Tibial nerve (tissue), 4 donors: ENCODE measurements around the gene ANXA2. TPM values are rescaled to one million over a fixed set of nuclear protein-coding genes. Genes with fewer than 3 reads are reported as not detected.

Experiments
- DNase-seq, 2 donors: peaks; one replicate each; pipeline ENCODE4 v3.0.0-alpha.2; 2019; ENCODE audit warnings: low spot score in 2 of 2
- H3K27ac ChIP-seq, 4 donors: fragments of 200-600 bp; sonication (generic) in 3 of 4; one replicate each; pipeline ENCODE4 v1.5.1; 2017 to 2019; ENCODE audit warnings: mild to moderate bottlenecking in 1 of 4
- H3K27me3 ChIP-seq, 2 donors: fragments of 200-600 bp; sonication (generic) in 1 of 2; one replicate each; pipeline versions ENCODE4 v1.5.1 to v1.6.0; 2017 to 2019
- H3K36me3 ChIP-seq, 3 donors: fragments of 200-600 bp; sonication (generic); one replicate each; pipeline ENCODE4 v1.5.1; 2018 to 2019
- H3K4me1 ChIP-seq, 4 donors: fragments of 200-600 bp; sonication (generic) in 3 of 4; one replicate each; pipeline ENCODE4 v1.5.1; 2017 to 2019
- H3K4me3 ChIP-seq, 4 donors: fragments of 200-600 bp; sonication (generic) in 3 of 4; one replicate each; pipeline ENCODE4 v1.5.1; 2017 to 2019; ENCODE audit warnings: mild to moderate bottlenecking in 1 of 4, moderate library complexity in 1 of 4
- H3K9me3 ChIP-seq, 4 donors: fragments of 200-600 bp; sonication (generic) in 3 of 4; one replicate each; pipeline ENCODE4 v1.5.1; 2017 to 2019
- CTCF ChIP-seq, 5 experiments: fragments of 200-600 bp in 3 of 5; fragments of 450-650 bp in 2 of 5; sonication (generic) in 3 of 5; IDR thresholded peaks; one replicate each; pipeline ENCODE4 v1.5.1; 2016 to 2019; ENCODE audit warnings: antibody characterized with exemption in 5 of 5, mild to moderate bottlenecking in 3 of 5, moderate library complexity in 2 of 5
- EP300 ChIP-seq, 2 donors: sonication (generic); formaldehyde crosslinking; IDR thresholded peaks; one replicate each; pipeline ENCODE4 v1.6.1; 2017; ENCODE audit warnings: antibody characterized with exemption in 2 of 2, mild to moderate bottlenecking in 1 of 2
- POLR2A ChIP-seq, 2 donors: fragments of 450-650 bp; IDR thresholded peaks; one replicate each; pipeline ENCODE4 v1.6.1; 2017; ENCODE audit warnings: antibody characterized with exemption in 2 of 2, mild to moderate bottlenecking in 2 of 2, moderate library complexity in 2 of 2
- WGBS, 2 donors: methylation state at CpG; one replicate each; pipeline ENCODE4 v1.1.5; 2018; 5-methylcytosine and 5-hydroxymethylcytosine counted together
- total RNA-seq, 4 donors: library from RNA; depleted of rRNA; stranded (reverse); fragments of >200 nt; gene quantifications; one replicate each; pipeline ENCODE4 v1.1.0, GENCODE V29; 2016

Gene ANXA2
- total RNA-seq, 4 donors from 2014 or later: 747 to 1,181 (median 1,009) TPM

GRCh38 chr15:60358935-60359682 is 38.7 kb downstream of the ANXA2 start:
- no peak for DNase-seq
- Histone ChIP-seq H3K27ac (peak overlapping the region in 2 of 4 donors; percentile 63 to 71), H3K27me3 (no peaks in the 10 kb centered on the region), H3K9me3 (no peaks in the 10 kb centered on the region), H3K4me3 (no peak overlapping the region), H3K4me1 (peaks cover 0 to 67% (median 26%) of the 10 kb centered on the region in 4 donors), H3K36me3 (peaks cover 3 to 83% (median 13%) of the 10 kb centered on the region in 3 donors)
- WGBS, 2 donors: 47 to 53% methylated on average over 10 of the region's 10 CpGs
- TF ChIP-seq EP300 (IDR thresholded peaks at IDR 0.05) (no peak), POLR2A (IDR thresholded peaks at IDR 0.05) (no peak), CTCF (IDR thresholded peaks at IDR 0.05) (no peak)

DNA sequence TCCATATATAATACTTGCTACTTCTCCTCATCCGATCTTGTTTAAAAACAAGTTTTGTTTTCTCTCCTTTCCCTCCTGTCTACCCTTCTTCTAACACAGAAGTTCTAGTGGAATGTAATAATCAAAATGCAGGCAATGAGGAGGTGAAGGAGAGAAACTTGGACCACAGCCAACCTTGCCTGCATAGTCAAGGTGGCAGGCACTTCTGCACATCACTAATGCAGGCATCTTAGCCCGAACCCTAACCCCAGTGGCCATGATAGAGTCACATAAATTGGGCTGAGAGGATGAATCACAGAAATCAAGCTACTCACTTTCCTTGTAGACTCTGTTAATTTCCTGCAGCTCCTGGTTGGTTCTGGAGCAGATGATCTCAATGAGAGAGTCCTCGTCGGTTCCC is 41.0 kb downstream of the ANXA2 start:
- H3K4me1 ChIP-seq: peaks cover 0 to 44% (median 8%) of the 10 kb centered on the region in 4 donors
- H3K4me3 ChIP-seq: no peak overlapping the region
- H3K9me3 ChIP-seq: no peaks in the 10 kb centered on the region
- no peaks in the 10 kb centered on the region for H3K27me3 ChIP-seq
- H3K36me3 ChIP-seq: peaks cover 3 to 89% (median 23%) of the 10 kb centered on the region in 3 donors
- WGBS, 2 donors: 54 to 55% methylated on average over 4 of the region's 4 CpGs
- H3K27ac ChIP-seq: peak overlapping the region in 1 of 4 donors; percentile 6
- TF ChIP-seq CTCF (IDR thresholded peaks at IDR 0.05) (no peak), POLR2A (IDR thresholded peaks at IDR 0.05) (no peak), EP300 (IDR thresholded peaks at IDR 0.05) (no peak)
- DNase-seq: no peak

DNA sequence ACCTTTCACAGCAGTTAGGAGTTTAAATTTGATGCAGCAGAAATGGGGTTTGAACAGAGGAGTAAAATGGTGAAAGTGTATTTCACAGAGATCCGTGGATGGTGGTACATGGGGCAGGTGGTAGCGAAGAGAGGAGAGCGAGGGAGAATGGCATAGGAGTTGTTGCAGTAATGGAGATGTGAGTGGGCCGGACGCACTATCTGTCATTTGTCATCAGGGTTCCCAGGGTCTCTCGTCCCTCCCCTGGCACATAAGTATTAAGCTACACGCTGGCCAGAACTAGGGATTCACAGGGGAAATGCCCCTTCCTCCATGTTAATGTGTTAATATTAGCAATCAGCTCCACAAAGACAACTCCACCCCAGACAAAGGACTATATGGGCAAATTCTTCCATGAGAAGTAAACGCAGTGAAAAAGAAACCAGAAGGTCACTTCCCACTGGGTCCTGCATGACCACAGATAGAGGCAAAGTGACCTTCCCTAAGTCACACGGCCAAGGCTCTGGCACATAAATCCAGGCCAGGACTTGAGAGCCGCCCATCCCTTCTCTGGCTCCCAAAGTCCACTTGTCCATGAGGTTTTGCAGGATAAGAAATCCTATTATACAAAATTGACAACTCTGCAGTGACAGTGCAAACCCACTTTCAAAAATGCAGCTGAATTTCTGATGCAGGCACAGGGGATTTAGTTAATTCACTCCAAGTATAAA is 42.5 kb downstream of the ANXA2 start:
- no peak for DNase-seq
- Histone ChIP-seq H3K9me3 (no peaks in the 10 kb centered on the region), H3K27ac (peak overlapping the region in 1 of 4 donors; percentile 7), H3K36me3 (peaks cover 3 to 97% (median 31%) of the 10 kb centered on the region in 3 donors), H3K27me3 (no peaks in the 10 kb centered on the region), H3K4me3 (no peak overlapping the region), H3K4me1 (peaks cover 0 to 40% (median 4%) of the 10 kb centered on the region in 4 donors)
- 75% methylated on average over 10 of the region's 10 CpGs for WGBS, 2 donors
- no peak for TF ChIP-seq POLR2A (IDR thresholded peaks at IDR 0.05)
- no peak for TF ChIP-seq EP300 (IDR thresholded peaks at IDR 0.05)
- no peak for TF ChIP-seq CTCF (IDR thresholded peaks at IDR 0.05)

- no peak for TF ChIP-seq POLR2A (IDR thresholded peaks at IDR 0.05)
- WGBS, 2 donors: 53 to 55% methylated on average over 5 of the region's 5 CpGs
- no peak for DNase-seq
- peaks cover 0 to 28% (median 0%) of the 10 kb centered on the region in 4 donors for H3K4me1 ChIP-seq
- no peaks in the 10 kb centered on the region for H3K27me3 ChIP-seq
- H3K4me3 ChIP-seq: no peak overlapping the region
- no peaks in the 10 kb centered on the region for H3K9me3 ChIP-seq
- H3K27ac ChIP-seq: no peak overlapping the region
- H3K36me3 ChIP-seq: peaks cover 3 to 94% (median 38%) of the 10 kb centered on the region in 3 donors
Measured at GRCh38 chr15:60353245-60353920, 44.4 kb downstream of the ANXA2 start.

GRCh38 chr15:60352525-60352924 is 45.3 kb downstream of the ANXA2 start:
- H3K27me3 ChIP-seq: no peaks in the 10 kb centered on the region
- DNase-seq: no peak
- H3K4me3 ChIP-seq: no peak overlapping the region
- peaks cover 9 to 95% (median 45%) of the 10 kb centered on the region in 3 donors for H3K36me3 ChIP-seq
- TF ChIP-seq EP300 (IDR thresholded peaks at IDR 0.05): no peak
- TF ChIP-seq POLR2A (IDR thresholded peaks at IDR 0.05): no peak
- TF ChIP-seq CTCF (IDR thresholded peaks at IDR 0.05): no peak
- H3K4me1 ChIP-seq: peaks cover 0 to 26% (median 0%) of the 10 kb centered on the region in 4 donors
- H3K27ac ChIP-seq: no peak overlapping the region
- WGBS, 2 donors: 34 to 56% methylated on average over 2 of the region's 2 CpGs
- no peaks in the 10 kb centered on the region for H3K9me3 ChIP-seq
